Left ventricle myocardium inferior (tissue), 1 donor: ENCODE results near the gene RIN3. TPM values are rescaled to one million over a fixed set of nuclear protein-coding genes. Genes with fewer than 3 reads are reported as not detected.

ENCODE experiments used
- DNase-seq: peaks from one replicate; pipeline ENCODE4 v3.0.0-alpha.2; 2020
- H3K27ac ChIP-seq: fragments of 200-600 bp; replicated peaks from 2 replicates; pipeline ENCODE4 v1.8.0; 2021
- H3K27me3 ChIP-seq: fragments of 200-600 bp; 2 replicates; pipeline ENCODE4 v1.8.0; 2021; ENCODE audit warnings: low read depth
- H3K36me3 ChIP-seq: fragments of 200-600 bp; 2 replicates; pipeline ENCODE4 v1.8.0; 2021
- H3K4me1 ChIP-seq: fragments of 200-600 bp; 2 replicates; pipeline ENCODE4 v1.8.0; 2021
- H3K4me3 ChIP-seq: fragments of 200-600 bp; 2 replicates; pipeline ENCODE4 v1.8.0; 2021; ENCODE audit warnings: mild to moderate bottlenecking, moderate library complexity
- H3K9me3 ChIP-seq: fragments of 200-600 bp; replicated peaks from 2 replicates; pipeline ENCODE4 v1.8.0; 2021
- CTCF ChIP-seq: fragments of 200-600 bp; IDR thresholded peaks from 2 replicates; pipeline ENCODE4 v1.8.0; 2021; ENCODE audit warnings: antibody characterized with exemption, mild to moderate bottlenecking, borderline replicate concordance
- intact Hi-C: fragments of 100-400 bp; cut with micrococcal nuclease; formaldehyde crosslinking; loops from one replicate; pipeline ENCODE4 v1.11.0; 2022
- total RNA-seq: library from RNA; stranded (reverse); fragmentation: NEBNext Ultra II Directional; extraction: Animal tissue kit (Norgen Biotek cat#: 25700); gene quantifications from one replicate; pipeline ENCODE4 v1.2.1, GENCODE V29; 2021
- donor health status: DM: no; HTN: yes; CAD: no; lungs with severe emphysema.

Gene RIN3
- total RNA-seq, 1 donor from 2014 or later, result 13.8 TPM

DNA sequence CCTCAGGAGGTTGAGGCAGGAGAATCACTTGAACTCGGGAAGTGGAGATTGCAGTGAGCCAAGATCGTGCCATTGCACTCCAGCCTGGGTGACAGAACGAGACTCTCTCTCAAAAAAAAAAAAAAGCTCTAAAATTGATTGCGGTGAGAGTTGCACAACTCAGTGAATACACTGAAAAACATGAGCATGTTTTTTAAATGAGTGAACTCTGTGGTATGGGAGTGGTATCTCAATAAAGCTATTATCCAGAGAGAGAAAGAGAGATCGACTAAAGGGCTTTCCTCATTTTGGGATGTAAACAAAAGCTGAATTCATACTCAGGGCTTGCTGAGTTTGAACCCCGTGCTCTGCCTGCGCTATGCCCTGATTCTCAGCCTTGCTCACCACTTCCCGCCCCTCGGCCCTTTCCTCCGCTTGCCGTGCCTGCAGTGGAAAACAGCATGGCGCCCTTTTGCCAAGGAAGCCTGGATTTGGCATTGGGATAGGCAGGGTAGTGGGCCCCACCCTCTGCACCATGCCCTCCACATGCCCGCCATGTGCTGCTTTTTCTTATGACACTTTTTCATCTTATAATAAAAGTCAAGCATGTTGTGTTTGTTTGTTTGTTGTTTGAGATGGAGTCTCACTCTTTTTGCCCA, 132.4 kb downstream of the RIN3 start:
- H3K9me3 ChIP-seq, result peaks cover 9% of the 10 kb centered on the region
- H3K27ac ChIP-seq, result no peak overlapping the region
- intact Hi-C loops, result no loop called here
- TF ChIP-seq CTCF, result no peak
- DNase-seq, result no peak
- peaks cover 19% of the 10 kb centered on the region for H3K36me3 ChIP-seq
- H3K27me3 ChIP-seq, result no peaks in the 10 kb centered on the region
- no peak overlapping the region for H3K4me3 ChIP-seq
- peaks cover 29% of the 10 kb centered on the region for H3K4me1 ChIP-seq

DNA sequence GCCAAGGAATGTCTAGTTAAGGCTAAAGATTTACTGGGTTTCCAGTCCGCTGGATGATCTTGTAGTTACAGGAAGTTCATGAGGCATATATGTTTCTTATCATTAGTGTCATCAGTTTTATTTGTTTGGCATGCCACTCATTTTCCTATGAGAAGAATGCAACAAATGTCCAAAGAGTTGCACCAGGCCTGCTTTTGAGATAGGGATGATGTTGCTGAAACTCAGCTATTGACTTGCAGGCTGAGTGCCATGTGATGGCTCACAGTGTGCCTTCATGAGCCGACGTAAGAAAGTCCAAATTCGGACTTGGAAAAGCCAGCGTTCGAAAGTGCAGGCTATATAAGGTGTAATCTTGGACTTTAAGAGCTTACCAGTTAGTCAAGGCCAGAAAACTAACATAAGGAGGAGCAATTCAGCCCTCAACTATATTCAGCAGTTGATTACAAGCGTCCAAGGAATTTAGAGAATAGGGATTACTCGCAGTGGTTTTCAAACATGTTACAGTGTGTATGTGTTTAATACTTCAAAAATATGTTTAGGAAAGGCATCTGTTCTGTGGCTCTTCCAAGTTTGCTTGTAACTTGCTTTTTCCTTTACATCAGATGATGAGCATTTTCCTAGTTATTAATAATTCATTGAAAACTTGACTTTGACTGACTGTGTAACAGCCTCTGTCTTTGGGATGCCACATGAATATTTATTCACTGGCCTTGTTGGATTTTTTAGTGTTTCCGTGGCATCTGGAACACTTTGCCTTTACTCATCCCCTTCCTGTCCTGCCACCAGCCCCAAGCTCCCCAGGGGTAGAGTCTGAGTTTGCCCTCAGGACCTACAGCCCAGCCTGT, 133.6 kb downstream of the RIN3 start:
- TF ChIP-seq CTCF, result no peak
- intact Hi-C loops, result no loop called here
- Histone ChIP-seq H3K27me3 (no peaks in the 10 kb centered on the region), H3K4me1 (peaks cover 29% of the 10 kb centered on the region), H3K36me3 (peaks cover 19% of the 10 kb centered on the region), H3K4me3 (no peak overlapping the region), H3K9me3 (peaks cover 9% of the 10 kb centered on the region), H3K27ac (no peak overlapping the region)
- DNase-seq, result no peak

GRCh38 chr14:92647797-92648279, 134.3 kb downstream of the RIN3 start:
- Histone ChIP-seq H3K4me1 (peaks cover 29% of the 10 kb centered on the region), H3K4me3 (no peak overlapping the region), H3K27me3 (no peaks in the 10 kb centered on the region), H3K9me3 (peaks cover 9% of the 10 kb centered on the region), H3K36me3 (peaks cover 21% of the 10 kb centered on the region), H3K27ac (no peak overlapping the region)
- DNase-seq, result no peak
- no peak for TF ChIP-seq CTCF
- intact Hi-C loops, result no loop called here

DNA sequence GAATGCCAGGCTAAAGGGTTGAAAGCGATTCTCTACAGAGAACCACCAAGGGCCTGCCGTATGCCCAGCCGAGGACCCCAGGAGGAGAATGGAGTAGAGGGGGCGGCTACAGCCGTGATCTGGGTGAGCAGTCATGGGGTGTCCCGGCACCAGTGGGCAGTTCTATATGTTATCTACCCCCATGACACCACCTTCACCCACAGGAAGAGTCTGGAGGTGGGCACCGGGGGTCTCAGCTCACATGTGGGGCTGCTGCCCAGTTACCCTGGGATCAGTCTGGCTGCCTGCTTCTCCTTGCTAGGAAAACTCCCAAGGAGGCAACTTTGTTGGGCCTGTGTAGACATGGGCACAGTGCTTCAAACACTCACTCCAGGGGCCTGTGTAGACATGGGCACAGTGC, 135.5 kb downstream of the RIN3 start:
- Histone ChIP-seq H3K4me1 (peaks cover 24% of the 10 kb centered on the region), H3K4me3 (no peak overlapping the region), H3K27ac (no peak overlapping the region), H3K27me3 (no peaks in the 10 kb centered on the region), H3K36me3 (peaks cover 27% of the 10 kb centered on the region), H3K9me3 (peaks cover 9% of the 10 kb centered on the region)
- DNase-seq, result no peak
- no peak for TF ChIP-seq CTCF
- intact Hi-C loops, result no loop called here

DNA sequence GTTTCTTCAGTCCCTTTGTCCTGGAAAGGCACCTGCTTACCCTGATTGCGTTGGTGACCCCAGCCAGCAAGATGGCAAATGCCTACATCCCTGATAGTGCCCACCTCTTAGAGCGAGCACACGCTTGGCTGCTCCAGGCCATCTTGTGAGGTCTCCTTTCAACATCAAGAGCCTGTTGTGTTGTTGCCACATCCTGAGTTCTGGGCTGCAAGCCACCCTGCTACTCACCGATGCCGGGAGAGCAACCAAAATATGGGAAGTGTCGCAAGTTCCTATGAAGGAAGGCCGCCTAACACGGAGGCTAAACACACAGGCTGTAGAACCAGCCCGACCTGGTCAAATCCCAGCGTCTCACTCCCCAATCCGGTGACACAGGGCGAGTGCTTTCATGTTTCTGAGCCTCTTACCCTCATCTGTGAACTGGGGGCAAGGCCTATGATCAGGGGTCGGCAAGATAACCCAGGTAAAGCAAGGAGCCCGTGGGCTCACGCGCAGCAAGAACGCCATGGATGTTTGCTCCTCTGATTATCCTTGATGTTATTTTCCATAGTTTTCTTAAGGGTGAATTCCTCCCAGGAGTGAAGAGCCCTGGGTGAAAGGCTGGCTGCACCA, 136.5 kb downstream of the RIN3 start:
- Histone ChIP-seq H3K27ac (peak overlapping the region; percentile 21), H3K4me1 (peaks cover 14% of the 10 kb centered on the region), H3K27me3 (no peaks in the 10 kb centered on the region), H3K36me3 (peaks cover 22% of the 10 kb centered on the region), H3K4me3 (no peak overlapping the region), H3K9me3 (peaks cover 4% of the 10 kb centered on the region)
- intact Hi-C loops, result no loop called here
- peak; percentile 56 for DNase-seq
- no peak for TF ChIP-seq CTCF
